GM08714 (cell line): ENCODE data around the gene DOHH.

Experiments used
- H3K4me3 ChIP-seq: fragments of 200-500 bp; sonication (Bioruptor generic); 2 replicates; pipeline ENCODE4 v1.5.1; 2014; ENCODE audit warnings: mild to moderate bottlenecking, low read length, inconsistent platforms
- ZNF274 ChIP-seq: IDR thresholded peaks from 2 replicates; pipeline ENCODE4 v1.6.1; 2012; ENCODE audit warnings: mild to moderate bottlenecking, low read depth, low read length

The DOHH gene, protein sequence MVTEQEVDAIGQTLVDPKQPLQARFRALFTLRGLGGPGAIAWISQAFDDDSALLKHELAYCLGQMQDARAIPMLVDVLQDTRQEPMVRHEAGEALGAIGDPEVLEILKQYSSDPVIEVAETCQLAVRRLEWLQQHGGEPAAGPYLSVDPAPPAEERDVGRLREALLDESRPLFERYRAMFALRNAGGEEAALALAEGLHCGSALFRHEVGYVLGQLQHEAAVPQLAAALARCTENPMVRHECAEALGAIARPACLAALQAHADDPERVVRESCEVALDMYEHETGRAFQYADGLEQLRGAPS

DNA sequence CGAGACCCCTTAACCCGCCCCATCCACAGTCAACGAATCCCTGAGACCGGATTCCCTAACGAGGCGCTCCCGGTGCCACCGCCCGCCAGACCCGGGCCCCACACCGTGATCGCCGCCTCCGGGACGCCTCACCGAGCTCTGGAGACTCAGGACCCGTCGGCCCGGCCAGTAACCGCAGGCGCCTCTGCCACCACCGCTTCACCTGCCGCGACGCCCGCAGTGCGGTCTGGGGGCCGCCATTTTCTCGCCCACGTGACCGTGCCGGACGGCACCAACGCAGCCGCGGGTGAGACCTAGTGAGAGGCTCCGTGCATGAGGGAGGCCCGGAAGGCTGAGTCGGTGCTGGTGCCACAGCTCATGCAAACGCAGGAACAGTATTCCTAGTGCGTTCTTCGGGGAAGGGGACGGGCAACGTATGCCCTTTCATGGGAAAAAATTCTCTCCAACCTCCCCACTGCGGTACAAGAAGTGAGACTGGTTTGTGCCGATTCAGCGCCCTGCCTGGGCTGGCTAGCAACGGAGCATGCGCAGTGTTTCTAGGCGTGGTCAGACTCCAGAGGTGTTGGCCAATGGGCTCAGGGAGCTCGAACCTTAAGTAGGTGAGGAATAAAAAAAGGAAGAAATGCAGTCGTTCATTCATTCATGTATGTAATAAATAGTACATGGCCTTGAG is at the start of gene DOHH:
Gene DOHH (minus strand): TSS at position 246 of the 673 bp plus-strand sequence. CDS start 3,860 bp downstream, outside the sequence.
- H3K4me3 ChIP-seq, result peak within 1 kb of the TSS; percentile 89
- no peak for TF ChIP-seq ZNF274

DNA sequence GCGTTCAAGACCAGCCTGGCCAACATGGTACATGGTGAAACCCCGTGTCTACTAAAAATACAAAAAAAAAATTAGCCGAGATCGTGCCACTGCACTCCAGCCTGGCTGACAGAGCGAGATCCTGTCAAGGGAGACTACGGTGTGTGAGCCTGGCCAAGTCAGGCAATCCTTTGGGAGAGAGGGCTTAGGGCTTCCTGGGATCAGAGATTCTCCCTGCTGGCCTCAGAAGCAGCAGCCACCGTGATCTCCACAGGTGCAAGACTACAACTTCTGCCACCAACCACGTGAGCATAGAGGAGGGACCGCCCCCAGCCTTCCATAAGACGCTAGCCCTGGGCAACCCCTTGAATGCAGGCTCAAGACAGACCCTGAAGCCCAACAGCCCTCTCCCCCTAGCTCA is 49.3 kb upstream of the DOHH start:
- no peak overlapping the region for H3K4me3 ChIP-seq
- no peak for TF ChIP-seq ZNF274

DNA sequence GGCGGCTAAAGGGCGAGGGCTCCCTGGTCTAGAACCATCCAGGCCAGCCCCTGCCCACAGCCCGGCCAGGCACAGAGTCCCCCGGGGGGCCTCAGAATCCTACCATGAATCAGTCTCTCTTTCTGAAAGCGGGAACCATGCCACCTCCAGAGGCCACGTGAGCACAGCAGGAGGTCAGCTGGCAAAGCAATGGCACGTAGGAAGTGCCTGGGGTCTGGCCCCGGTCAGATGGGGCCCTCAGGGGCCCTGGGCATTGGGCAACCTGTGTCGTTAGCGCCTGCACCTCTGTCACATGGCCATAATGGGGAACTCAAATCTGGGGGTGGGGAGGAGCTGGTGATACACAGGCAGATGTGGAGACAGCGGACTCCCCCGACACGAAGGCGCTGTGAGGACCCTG is 48.1 kb upstream of the DOHH start:
- no peak for TF ChIP-seq ZNF274
- no peak overlapping the region for H3K4me3 ChIP-seq

DNA sequence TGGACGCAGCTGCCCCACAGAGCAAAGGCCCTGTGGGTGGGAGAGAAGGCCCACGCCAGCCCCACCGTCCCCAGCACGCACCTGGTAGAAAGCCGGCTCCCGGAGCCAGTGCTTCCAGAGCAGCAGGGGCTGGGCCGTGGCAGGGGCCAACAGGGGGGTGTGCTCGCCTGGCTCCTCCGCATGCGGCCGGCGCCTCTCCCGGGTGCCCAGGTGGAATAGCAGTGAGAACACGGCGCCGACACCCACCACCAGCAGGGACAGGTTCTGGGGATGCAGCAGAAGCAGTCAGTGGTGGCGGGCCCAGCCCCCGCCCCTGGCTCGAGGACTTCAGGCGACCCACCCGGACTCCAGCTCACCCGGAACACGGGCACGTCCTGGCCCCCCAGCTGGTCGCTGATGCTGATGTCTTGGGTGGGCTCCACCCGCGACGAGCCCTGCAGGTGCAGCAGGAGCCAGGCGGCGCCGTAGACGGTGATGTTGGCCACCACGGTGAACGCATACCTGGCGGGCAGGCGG is 47.4 kb upstream of the DOHH start:
- no peak overlapping the region for H3K4me3 ChIP-seq
- TF ChIP-seq ZNF274, result no peak

DNA sequence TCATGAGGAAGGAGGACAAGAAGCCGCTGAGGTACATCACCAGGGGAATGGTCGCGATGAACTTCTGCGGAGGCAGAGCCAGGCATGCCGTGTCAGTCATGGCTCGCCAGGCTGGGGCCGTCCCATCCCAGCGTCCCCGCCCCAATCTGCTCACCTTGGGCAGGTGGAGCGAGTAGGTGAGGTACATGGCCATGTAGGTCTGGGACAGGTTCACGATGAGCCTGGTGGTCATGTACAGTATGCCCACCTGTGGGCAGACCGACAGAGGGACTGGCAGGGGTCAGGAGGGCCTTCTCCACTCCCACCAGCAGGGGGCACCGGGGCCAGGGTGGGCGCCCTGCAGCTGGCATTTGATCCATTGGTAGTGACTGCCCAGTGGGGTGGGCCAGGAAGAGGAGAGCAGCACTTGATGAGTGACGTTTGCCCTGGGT is 46.8 kb upstream of the DOHH start:
- no peak overlapping the region for H3K4me3 ChIP-seq
- no peak for TF ChIP-seq ZNF274

DNA sequence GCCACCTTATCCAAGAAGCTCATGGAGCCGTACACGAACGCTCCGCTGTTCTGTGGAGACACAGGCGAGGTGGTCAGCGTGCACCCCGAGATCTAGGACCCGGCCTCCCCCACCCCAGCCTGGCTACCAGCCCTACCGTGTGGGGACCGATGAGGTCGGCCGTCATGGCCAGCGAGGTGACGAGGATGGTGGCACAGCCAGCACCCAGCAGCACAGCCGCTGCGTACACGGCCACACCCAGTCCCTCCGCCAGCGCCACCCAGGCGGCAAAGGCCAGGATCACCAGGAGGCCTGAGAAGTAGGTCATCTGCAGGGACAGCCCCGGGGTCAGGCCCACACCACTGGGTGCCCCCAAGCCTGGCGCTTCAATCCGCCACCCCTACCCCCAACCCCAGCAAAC is 45.6 kb upstream of the DOHH start:
- no peak for TF ChIP-seq ZNF274
- no peak overlapping the region for H3K4me3 ChIP-seq

DNA sequence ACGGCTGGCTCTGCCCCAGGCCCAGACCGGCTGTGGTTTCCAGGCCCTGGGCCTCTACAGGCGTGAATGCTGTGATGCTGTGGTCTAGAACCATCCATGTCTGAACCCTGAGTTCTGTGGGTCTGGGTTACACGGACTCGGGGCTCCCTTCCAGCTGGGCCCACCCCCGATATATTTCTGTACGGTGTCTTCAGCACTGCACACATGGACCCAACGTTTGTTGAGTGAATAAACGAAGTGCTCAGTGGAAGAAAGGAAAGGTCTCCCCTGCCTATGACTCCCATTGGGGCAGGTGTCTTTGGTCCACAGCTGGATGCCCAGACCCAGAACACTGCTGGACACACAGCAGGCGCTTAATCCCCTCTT is 45.2 kb upstream of the DOHH start:
- no peak for TF ChIP-seq ZNF274

DNA sequence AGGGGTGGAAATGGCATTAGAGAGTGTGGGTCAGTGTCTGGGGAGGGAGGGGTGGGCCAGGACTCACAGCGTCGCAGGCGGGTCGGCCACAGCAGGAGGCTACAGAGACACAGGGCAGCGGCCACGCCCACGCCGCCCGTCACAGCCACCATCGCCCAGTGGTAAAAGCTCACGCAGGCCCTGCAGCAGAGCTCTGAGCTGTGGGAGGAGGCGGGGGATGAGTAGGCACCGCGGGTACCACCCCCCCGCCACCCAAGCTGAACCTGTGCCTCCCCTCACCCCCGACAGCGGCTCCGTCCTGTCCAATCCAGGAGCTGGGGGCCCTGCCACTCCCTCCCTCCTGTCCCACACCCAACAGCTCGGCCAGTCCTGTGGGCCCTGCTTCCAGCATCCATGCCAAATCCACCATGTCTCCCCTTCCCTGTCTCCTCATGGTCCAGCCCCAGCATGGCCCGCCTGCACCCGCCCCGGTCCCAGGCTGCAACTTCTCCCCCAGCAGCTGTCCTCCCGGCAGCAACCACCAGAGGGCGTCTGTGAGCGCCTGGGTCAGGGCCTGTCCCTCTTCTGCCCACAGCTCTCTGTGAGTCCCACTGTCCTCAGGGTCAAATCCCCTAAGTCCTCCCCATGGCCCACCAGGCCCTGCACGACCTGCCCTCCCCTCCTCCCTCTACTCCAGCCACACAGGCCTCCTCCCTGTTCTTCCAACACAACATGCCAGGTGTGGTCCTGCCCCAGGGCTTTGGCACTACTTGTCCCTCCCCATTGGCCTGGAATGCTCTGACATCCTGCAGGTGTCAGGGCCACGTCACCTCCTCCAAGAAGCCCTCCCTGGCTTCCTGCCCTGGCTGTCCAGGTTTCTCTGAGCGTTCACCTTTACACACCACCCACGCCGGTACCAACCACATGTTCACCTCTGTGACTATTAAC is 44.5 kb upstream of the DOHH start:
- TF ChIP-seq ZNF274, result no peak

More for the DNA sequence above, 45.2 kb upstream of the DOHH start:
- no peak overlapping the region for H3K4me3 ChIP-seq

DNA sequence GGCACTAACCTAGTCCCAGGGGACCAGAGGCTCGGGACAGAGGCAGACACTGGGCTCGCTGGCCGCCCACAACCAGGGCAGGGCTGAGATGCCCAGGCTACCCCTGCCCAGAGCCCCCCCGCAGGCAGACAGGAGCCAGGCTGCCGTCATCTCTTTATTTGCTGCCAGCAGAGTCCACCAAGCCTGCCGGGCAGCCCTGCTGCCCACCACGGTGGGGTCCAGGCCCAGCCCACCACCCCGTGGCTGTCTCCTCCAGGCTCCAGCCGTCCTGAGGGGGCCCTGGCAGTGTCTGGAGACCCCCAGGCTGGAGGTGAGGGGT is 43.5 kb upstream of the DOHH start:
- TF ChIP-seq ZNF274, result no peak
- no peak overlapping the region for H3K4me3 ChIP-seq

More for the DNA sequence above, 44.5 kb upstream of the DOHH start:
- no peak overlapping the region for H3K4me3 ChIP-seq

DNA sequence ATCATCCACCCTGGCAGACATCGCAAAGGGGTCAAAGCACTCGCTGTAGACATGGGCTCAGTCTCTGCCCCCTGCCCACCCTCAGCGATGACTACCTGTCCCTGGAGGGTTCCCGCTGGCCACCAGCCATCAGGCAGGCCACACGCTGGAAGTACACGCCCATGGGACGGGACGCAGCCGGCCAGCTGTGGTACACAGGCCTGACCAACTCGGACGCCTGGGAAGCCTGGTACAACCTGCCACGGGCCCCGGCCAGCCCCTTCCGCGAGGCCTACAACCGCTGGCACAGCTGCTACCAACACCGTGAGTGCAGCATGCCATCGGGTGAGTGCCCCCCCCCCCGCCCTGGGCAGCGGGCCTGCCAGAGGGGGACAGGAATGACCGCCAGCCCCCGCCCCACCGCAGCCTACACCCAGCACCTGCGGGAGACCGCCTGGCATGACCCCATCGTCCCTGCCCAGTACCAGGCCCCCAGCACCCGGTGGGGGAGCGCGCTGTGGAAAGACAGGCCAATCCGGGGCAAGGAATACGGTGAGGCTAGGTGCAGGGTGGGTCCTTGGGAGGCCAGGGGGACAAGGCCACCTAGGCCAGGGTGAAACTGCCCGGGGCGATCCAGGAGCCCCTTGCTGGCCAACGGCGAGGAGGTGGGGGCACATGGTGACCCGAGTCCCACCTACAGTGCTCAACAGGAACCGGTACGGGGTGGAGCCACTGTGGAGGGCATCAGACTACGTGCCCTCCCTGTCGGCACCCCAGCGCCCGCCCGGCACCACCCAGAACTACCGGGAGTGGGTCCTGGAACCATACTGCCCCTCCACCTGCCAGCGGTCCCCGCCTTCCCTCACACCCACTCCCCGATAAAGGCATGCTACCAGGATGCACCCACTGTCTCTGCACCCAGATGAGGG is 42.9 kb upstream of the DOHH start:
- TF ChIP-seq ZNF274, result no peak
- no peak overlapping the region for H3K4me3 ChIP-seq

DNA sequence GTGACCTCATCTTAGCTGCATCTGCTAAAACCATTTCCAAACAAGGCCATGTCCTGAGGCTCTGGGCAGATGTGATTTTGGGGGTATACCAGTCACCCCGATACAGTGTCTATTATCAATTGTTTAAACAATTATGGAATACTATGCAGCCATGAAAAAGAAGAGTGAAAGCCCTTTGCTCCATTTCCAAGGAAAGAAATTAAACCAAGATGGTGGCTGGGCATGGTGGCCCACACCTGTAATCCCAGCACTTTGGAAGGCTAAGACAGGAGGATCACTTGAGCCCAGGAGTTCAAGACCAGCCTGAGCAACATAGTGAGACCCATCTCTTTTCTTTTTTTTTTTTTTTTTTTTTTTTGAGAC is 39.3 kb upstream of the DOHH start:
- H3K4me3 ChIP-seq, result no peak overlapping the region
- no peak for TF ChIP-seq ZNF274

DNA sequence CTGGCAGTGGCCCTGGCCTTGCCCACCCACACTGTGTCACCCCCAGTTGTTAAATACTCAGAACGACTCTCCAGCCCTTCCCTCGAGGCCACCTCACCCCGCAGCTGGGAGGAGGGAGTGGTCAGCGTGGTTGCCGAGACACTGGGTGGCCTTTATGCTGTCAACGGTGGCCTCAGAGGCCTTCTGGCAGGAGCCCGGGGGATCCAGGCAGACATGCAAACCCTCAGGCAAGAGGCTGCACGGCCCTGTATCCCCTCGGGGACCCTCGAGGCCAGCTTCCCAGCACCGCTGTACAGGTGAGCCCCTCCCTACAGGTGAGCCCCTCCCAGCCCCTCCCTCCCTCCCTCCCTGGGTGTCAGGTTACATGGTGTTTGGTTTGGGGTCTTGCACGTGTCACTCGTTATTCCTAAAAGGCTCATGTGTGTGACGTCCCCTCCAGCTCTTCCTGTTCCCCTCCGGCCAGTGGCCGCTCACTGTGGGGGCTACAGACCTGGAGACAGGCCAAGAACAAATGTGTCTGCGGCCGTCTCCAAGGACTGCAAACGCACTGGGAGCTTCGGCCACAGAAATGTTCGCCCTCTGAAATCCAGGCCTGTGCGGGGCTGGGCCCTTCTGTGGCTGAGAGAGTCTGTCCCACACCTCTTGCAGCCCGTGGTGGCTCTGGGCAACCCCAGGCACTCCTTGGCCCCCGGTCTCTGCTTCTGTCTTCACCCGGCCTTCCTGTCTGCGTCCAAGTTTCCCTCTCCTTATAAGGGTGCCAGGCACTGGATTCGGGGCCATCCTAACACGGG is 38.7 kb upstream of the DOHH start, which contains the start of gene TEKTIP1:
Gene TEKTIP1 (plus strand): TSS at position 210 of the 791 bp plus-strand sequence. CDS start 4 bp downstream, at position 214.
- TF ChIP-seq ZNF274, result no peak
- H3K4me3 ChIP-seq, result no peak within 1 kb of the TSS
